GM19438 (cell line): ENCODE results near the gene RNF152.

Experiments
- ATAC-seq: cut with Tn5 transposase; IDR thresholded peaks from one replicate; pipeline ENCODE4 v1.9.1; 2021; ENCODE audit warnings: low read depth; ENCODE audit not compliant: unreplicated experiment

RNF152 gene

GRCh38 chr18:61765097-61765496, 127.7 kb downstream of the RNF152 start:
- ATAC-seq = no peak

- no peak for ATAC-seq
Observed at GRCh38 chr18:61764381-61764780, 128.4 kb downstream of the RNF152 start.

GRCh38 chr18:61761875-61762274, 130.9 kb downstream of the RNF152 start:
- no peak for ATAC-seq
